Neutrophil (primary cell): ENCODE results near the gene LRRFIP1.

Experiments used
- H3K27ac ChIP-seq: fragments of 200-600 bp; sonication (generic); 2 replicates; pipeline ENCODE4 v1.5.1; 2016; ENCODE audit warnings: mild to moderate bottlenecking, moderate library complexity
- H3K27me3 ChIP-seq: fragments of 200-600 bp; sonication (generic); 2 replicates; pipeline ENCODE4 v1.6.0; 2016; ENCODE audit warnings: mild to moderate bottlenecking
- H3K36me3 ChIP-seq: fragments of 200-600 bp; sonication (generic); 2 replicates; pipeline ENCODE4 v1.5.1; 2017
- H3K4me1 ChIP-seq, 2 experiments: fragments of 200-600 bp in 1 of 2; sonication (generic) in 1 of 2; 1 replicate in 1 of 2; 2 replicates in 1 of 2; pipeline versions ENCODE4 v1.5.1 to v1.6.1; 2013 to 2016; ENCODE audit warnings: low read depth in 1 of 2, low read length in 1 of 2, mild to moderate bottlenecking in 1 of 2, moderate library complexity in 1 of 2; ENCODE audit not compliant: control insufficient read depth in 1 of 2, insufficient read depth in 1 of 2
- H3K4me3 ChIP-seq, 2 experiments: fragments of 200-600 bp in 1 of 2; sonication (generic) in 1 of 2; 1 replicate in 1 of 2; 2 replicates in 1 of 2; pipeline ENCODE4 v1.5.1; 2013 to 2016; ENCODE audit warnings: low read depth in 1 of 2, low read length in 1 of 2, mild to moderate bottlenecking in 1 of 2, moderate library complexity in 1 of 2
- H3K9me3 ChIP-seq: fragments of 200-600 bp; sonication (generic); 2 replicates; pipeline ENCODE4 v1.5.1; 2016
- TF ChIP-seq, protein P1 (sequence below): fragments of 200-600 bp; sonication (generic); IDR thresholded peaks from 2 replicates; pipeline ENCODE4 v1.5.1; 2016; ENCODE audit warnings: antibody characterized with exemption

Gene LRRFIP1

DNA sequence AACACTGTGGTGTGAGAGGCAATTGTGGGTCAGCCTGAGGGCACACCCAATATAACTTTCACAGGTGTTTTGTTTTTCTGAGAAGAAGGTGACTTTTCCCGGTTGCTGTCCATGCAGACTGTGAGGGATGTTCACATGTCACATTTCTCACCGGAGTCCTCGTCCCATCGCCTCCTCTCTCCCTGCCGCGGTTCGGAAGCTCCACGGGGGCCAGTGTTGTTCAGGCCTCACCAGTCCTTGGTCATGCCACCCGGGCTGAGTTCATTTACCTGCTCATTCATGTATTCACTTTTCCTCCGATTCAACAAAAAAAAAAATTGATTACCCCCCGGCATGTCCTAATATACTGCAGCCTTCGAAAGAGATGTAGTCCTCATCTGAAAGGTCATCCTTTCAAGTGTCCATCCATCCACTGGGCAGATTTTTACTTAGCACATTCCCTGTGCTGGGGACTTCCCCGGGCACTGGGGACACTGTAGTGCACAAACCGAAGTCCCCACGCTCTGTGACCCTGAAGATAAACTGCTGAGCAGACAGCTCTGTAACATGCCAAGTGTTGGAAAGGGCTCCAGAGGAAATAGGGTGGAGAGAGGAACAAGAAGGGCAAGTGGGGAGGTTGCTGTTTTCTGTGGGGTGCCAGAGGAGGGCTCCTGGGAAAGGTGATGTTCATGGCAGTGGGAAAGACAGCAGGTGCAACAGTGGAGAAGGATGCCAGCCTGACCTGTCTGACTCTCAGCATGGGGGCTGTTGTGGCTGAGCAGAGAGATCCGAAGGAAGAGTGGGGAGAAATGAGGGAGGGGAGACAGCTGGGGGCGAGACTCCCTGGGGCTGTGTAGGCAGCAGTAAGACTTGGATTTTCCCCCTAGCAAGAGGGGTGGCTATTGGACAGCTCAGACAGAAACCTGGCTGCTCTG, 22.4 kb downstream of the LRRFIP1 start:
- TF ChIP-seq, protein P1, sequence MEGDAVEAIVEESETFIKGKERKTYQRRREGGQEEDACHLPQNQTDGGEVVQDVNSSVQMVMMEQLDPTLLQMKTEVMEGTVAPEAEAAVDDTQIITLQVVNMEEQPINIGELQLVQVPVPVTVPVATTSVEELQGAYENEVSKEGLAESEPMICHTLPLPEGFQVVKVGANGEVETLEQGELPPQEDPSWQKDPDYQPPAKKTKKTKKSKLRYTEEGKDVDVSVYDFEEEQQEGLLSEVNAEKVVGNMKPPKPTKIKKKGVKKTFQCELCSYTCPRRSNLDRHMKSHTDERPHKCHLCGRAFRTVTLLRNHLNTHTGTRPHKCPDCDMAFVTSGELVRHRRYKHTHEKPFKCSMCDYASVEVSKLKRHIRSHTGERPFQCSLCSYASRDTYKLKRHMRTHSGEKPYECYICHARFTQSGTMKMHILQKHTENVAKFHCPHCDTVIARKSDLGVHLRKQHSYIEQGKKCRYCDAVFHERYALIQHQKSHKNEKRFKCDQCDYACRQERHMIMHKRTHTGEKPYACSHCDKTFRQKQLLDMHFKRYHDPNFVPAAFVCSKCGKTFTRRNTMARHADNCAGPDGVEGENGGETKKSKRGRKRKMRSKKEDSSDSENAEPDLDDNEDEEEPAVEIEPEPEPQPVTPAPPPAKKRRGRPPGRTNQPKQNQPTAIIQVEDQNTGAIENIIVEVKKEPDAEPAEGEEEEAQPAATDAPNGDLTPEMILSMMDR, result no peak
- peaks cover 8 to 9% of the 10 kb centered on the region in 2 experiments for H3K4me1 ChIP-seq
- H3K36me3 ChIP-seq, result no peaks in the 10 kb centered on the region
- H3K4me3 ChIP-seq, result no peak overlapping the region
- no peak overlapping the region for H3K27ac ChIP-seq
- H3K27me3 ChIP-seq, result peaks cover 2% of the 10 kb centered on the region
- H3K9me3 ChIP-seq, result no peaks in the 10 kb centered on the region

DNA sequence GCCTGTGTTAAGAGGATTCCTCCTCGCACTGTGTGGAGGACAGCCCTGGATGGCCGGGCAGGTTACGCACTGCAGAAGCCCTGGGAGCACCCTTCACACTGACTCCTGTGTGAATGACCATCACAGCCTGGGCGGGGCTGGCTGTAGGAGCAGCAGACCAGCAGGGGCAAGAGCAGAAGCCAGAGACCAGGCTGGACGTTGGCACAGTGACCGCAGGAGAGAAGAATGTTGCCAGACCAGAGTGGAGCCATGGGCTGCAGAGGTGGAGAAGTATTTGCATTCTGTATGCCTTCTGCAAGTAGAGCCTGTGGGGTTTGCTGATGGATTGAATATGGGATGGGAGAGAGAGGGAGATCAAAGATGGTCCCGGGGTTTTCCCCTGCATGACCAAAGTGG, 23.1 kb downstream of the LRRFIP1 start:
- peaks cover 8 to 9% of the 10 kb centered on the region in 2 experiments for H3K4me1 ChIP-seq
- no peaks in the 10 kb centered on the region for H3K36me3 ChIP-seq
- H3K27me3 ChIP-seq, result peaks cover 4% of the 10 kb centered on the region
- TF ChIP-seq, protein P1, result no peak
- no peaks in the 10 kb centered on the region for H3K9me3 ChIP-seq
- no peak overlapping the region for H3K4me3 ChIP-seq
- no peak overlapping the region for H3K27ac ChIP-seq

DNA sequence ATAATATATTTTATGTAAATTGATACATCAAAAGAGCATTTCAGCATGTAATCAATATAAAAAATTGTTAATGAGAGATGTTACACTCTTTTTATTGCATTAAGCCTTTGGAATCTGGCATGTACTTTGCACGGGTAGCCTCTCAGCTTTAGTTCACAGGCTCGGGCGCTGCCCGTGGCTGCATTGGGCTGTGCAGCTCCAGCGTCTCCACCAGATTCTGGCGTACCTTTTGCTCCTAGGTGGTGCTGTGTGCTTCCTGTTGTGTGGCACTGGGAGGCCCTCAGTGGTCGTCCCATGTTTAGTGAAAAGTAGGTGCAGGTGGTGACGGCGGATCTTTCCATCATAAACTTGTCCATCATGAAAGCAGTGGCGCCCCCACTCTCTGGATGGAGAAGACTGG, 24.4 kb downstream of the LRRFIP1 start:
- Histone ChIP-seq H3K4me3 (no peak overlapping the region), H3K4me1 (peaks cover 8 to 9% of the 10 kb centered on the region in 2 experiments), H3K36me3 (no peaks in the 10 kb centered on the region), H3K9me3 (no peaks in the 10 kb centered on the region), H3K27ac (no peak overlapping the region), H3K27me3 (peaks cover 7% of the 10 kb centered on the region)
- TF ChIP-seq, protein P1, result no peak

DNA sequence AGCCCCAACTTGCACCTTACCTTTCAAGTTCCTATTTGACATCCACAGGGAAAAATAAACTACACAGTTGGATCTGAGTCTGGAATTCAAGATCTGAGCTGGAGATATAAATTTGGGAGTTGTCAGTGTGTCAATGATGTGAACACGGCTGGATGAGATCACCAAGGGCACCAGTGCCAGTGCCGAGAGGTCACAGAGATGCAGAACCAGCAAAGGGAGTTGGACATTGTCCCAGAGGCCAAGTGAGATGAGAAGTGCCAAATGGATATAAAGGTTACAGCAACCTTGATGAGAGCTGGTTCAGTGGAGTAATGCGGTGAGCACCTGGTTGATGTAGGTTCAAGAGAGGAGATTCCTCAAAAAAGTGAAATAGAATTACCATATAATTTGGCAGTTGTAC, 24.8 kb downstream of the LRRFIP1 start:
- no peak overlapping the region for H3K27ac ChIP-seq
- no peaks in the 10 kb centered on the region for H3K9me3 ChIP-seq
- peaks cover 8 to 9% of the 10 kb centered on the region in 2 experiments for H3K4me1 ChIP-seq
- H3K36me3 ChIP-seq, result no peaks in the 10 kb centered on the region
- H3K4me3 ChIP-seq, result no peak overlapping the region
- peaks cover 7% of the 10 kb centered on the region for H3K27me3 ChIP-seq
- TF ChIP-seq, protein P1, result no peak

DNA sequence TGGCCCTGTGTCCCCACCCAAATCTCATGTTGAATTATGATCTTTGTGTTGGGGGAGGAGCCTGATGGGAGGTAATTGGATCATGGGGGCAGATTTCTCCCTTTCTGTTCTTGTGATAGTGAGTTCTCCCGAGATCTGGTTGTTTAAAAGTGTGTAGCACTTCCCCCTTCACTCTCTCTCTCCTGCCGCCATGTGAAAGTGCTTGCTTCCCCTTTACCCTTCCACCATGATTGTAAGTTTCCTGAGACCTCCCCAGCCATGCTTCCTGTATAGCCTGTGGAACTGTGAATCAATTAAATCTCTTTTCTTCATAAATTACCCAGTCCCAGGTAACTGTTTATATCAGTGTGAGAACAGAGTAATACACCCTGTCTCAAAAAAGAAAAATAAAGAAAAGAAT, 25.5 kb downstream of the LRRFIP1 start:
- Histone ChIP-seq H3K27ac (no peak overlapping the region), H3K27me3 (peaks cover 7% of the 10 kb centered on the region), H3K36me3 (no peaks in the 10 kb centered on the region), H3K4me1 (peaks cover 8 to 9% of the 10 kb centered on the region in 2 experiments), H3K9me3 (no peaks in the 10 kb centered on the region), H3K4me3 (no peak overlapping the region)
- TF ChIP-seq, protein P1, result no peak
